IPS-18c (cell line): ENCODE results near the gene CCL16.
"Not testable (repeated sequence)": the region's sequence is repeated elsewhere in the genome, so short reads cannot be mapped to it uniquely, and the experiment has no call there.

Source experiments
- H3K4me3 ChIP-seq: 2 replicates; pipeline ENCODE4 v1.7.0; 2013; ENCODE audit warnings: low read depth, mild to moderate bottlenecking, low read length, moderate library complexity; ENCODE audit not compliant: insufficient read depth
- H3K9me3 ChIP-seq: one replicate; pipeline ENCODE4 v1.6.1; 2013; ENCODE audit warnings: mild to moderate bottlenecking, low read length, moderate library complexity; ENCODE audit not compliant: control insufficient read depth, insufficient read depth

CCL16 gene

DNA sequence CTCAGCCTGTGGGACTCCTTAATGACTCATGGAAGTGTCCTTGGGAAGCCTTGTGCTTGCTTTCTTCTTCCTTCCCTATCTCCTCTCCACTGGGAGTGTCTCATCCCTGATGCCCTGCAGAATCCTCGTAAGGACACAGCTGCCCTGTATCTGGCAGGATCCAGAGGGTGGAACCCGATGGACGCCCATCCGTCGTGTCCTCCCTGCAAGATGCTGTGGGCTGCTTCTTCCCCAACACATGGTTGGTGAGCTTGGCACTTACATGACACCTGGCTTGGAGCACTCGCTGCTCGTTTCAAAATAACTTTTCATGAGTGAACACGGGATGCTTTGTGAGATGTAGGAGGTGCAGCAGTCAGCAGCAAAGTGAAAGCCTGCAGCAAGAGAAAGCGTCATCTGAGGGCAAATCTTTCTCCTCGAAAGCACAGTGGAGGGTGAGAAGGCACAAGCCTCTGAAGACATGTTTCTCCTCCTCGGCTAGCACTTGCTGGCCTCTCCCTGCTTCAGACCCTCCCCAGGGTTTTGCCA, 16.8 kb upstream of the CCL16 start:
- Histone ChIP-seq H3K9me3 (no peaks in the 10 kb centered on the region), H3K4me3 (no peak overlapping the region)

DNA sequence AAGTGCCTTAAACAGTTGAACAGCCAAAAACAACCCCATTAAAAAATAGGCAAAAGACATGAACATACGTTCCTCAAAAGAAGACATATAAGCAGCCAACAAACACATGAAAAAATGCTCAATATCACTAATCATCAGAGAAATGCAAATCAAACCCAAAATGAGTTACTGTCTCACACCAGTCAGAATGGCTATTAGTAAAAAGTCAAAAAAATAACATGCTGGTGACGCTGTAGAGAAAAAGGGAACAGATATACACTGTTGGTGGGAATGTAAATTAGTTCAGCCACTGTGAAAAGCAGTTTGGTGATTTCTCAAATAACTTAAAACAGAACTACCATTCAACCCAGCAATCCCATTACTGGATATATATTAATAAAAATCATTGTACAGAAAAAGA, 14.0 kb upstream of the CCL16 start:
- H3K9me3 ChIP-seq, result not testable (repeated sequence)

DNA sequence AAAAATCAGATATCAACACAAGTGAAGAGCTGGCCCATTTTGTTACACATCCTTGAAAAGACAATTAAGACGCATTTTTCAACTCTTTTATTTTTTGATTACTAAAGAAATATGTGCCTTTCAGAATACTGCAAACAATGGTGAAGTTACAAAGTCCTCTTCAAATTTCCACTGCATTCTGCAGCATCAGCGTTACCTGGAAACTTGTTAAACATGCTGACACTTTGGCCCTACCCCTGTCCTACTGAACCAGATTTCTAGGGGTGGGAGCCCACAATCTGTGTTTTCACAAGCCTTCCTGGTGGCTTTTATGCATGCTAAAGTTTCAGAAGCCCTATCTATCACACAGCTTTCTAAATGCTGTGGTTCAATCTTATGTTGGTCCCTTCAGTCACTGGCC, 9.8 kb upstream of the CCL16 start:
- H3K4me3 ChIP-seq, result no peak overlapping the region
- H3K9me3 ChIP-seq, result no peaks in the 10 kb centered on the region

More for the DNA sequence above, 14.0 kb upstream of the CCL16 start:
- H3K4me3 ChIP-seq, result not testable (repeated sequence)

DNA sequence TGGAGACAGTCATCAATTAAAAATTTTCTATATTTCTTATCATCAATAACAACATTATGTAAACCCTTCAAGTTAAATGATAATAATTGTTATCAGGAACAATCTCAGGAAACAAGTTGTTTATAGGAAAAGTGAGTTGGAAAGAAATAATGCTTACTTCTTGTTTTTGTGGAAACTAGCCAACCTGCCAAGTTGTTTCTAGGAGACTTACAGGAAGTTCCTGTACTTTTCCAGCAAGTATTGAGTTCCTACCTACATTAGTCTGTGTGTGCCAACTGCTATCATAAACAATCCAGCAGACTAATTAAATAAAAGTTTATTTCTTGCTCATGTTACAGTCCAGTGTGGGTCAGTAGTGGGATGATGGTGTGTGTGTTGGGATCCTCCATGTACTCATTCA, 6.9 kb upstream of the CCL16 start:
- Histone ChIP-seq H3K4me3 (no peak overlapping the region), H3K9me3 (no peaks in the 10 kb centered on the region)

DNA sequence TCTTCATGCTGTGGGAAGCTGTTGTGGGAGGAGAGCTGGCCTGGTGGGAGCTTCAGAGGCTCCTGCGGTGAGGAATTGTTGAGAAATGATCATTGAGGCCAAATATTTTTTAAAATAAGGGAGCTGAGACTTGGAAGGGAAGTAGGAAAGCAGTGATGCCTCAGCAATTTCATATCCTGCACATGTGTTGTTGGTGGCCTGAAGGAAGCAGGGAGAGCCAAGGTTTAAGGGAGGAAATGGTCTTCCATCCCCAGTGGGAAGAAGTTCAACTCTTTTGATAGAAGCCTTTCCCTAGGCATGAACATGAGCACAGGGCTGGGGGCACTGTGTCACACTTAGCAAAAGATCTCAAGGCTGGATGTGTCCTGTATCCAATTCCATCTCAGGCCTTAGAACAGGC, 5.3 kb upstream of the CCL16 start, which contains the start of gene CCL14:
Gene CCL14, minus strand, starts transcription at position 87 of the 400 bp plus-strand sequence. Its CDS starts 80 bp downstream, at position 7.
- Histone ChIP-seq H3K4me3 (no peak within 1 kb of the TSS), H3K9me3 (no peaks in the 10 kb centered on the region)

DNA sequence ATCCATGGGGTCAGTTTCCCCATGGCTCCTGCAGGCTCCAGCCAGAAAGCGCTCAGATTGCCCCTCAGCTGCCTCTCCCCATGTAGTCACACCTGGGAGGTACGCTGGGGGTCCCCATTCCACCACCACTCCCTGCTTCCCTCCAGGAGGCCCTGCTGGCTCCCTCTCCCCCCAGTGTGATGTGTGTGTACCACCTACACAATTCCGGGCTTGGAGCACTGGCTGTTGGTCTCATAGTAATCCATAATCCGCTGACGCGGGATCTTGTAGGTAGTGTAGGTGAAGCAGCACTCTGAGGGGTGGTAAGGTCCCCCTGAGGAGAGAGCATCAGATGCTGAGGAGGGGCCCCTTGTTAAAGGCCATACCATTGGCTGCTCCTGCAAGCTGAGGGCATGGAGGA, 2.8 kb upstream of the CCL16 start:
- no peak overlapping the region for H3K4me3 ChIP-seq
- no peaks in the 10 kb centered on the region for H3K9me3 ChIP-seq

DNA sequence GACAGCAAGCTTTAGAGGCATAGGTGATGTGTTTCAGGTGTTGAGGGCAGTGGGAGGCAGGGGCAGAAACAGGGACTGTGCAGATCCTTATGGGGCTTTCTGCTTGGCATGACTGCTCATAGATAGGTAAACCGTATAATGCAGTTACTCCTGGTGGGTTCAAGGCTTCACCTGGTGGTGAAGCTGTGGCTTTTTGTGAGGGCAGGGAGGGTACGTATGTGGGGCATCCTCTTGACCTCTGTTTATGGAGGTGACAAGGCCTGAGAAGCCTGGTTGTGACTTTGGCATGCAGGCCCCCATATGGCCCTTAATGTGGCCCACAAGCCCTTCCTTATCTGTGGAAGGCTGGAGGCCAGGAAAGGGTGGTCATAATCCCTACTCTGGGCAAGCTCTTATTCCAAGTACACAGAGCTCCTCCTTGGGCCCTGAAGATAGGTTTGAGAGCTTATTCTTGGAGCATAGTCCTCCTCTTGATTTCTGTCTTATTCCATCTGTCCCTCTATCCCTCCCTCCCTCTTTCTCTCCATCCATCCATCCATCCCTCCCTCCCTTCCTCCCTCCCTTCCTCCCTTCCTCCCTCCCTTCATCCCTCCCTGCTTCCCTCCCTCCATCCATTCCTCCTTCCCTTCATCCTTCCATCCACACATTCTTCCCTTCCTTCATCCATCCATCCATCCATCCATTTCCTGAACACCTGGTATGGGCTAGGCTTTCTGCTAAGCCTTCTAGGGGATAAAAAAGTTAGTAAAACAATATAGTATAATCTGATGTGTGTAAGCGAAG, 1.3 kb upstream of the CCL16 start:
- H3K4me3 ChIP-seq, result no peak overlapping the region

DNA sequence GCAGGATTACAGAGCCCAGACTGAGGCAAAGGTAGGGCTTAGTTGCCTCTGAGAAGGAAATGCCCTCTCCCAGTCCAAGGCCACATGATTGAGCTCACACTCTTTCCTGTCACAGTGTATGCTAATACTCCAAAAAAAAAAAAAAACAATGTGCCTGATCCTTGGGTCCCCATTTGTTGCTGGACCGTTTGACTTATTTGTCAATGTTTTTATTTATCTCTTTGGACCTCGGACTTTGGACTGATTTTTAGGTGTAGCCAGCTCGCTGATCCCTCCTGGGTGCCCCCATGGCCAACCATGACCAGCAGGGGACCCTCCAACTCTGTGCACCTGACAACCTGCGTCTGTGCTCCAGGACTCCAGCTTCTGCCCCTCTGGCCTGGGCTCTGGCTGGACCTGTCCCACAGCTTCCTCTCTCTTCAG, 622 bp upstream of the CCL16 start:
- no peaks in the 10 kb centered on the region for H3K9me3 ChIP-seq
- H3K4me3 ChIP-seq, result no peak overlapping the region

More for the DNA sequence above, 1.3 kb upstream of the CCL16 start:
- H3K9me3 ChIP-seq, result no peaks in the 10 kb centered on the region

DNA sequence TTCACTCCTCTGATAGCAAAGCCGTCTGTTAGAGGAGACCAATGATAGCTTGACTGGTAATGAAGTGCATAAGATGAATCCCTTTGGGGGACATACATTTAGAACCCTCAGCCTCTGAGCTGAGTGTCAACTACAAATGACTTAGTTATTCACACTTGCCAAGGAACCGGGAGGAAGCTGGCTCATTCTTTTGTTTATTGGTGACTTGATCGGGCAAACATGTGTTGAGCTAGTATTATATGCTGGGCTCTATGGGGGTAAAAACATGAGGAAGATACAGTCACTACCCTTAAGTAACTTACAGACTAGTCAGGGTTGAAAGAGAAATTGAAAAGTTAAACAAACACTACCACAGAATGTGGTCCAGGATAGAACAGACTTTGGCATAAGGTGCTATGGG, 3.0 kb downstream of the CCL16 start:
- H3K4me3 ChIP-seq, result no peak overlapping the region
- H3K9me3 ChIP-seq, result no peaks in the 10 kb centered on the region

DNA sequence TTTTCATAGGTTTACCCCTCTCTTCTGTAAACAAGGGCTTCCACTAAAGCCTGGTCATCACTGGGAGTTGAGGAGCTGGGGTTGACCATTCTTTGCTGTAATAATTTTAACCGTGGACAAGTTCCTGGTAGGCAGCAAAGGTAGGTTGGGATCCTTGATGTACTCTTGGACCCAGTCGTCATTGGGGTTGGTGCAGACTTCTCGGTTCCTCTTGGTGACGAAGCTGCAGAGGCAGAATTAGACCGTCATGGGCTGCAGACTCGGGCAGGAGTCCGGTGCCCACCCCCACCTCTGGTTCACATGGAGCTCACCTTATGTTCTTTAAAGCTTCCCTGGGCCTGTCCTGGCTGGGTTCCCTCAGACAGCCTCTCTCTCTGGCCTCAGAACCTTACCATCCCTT, 3.8 kb downstream of the CCL16 start:
- Histone ChIP-seq H3K9me3 (no peaks in the 10 kb centered on the region), H3K4me3 (no peak overlapping the region)

DNA sequence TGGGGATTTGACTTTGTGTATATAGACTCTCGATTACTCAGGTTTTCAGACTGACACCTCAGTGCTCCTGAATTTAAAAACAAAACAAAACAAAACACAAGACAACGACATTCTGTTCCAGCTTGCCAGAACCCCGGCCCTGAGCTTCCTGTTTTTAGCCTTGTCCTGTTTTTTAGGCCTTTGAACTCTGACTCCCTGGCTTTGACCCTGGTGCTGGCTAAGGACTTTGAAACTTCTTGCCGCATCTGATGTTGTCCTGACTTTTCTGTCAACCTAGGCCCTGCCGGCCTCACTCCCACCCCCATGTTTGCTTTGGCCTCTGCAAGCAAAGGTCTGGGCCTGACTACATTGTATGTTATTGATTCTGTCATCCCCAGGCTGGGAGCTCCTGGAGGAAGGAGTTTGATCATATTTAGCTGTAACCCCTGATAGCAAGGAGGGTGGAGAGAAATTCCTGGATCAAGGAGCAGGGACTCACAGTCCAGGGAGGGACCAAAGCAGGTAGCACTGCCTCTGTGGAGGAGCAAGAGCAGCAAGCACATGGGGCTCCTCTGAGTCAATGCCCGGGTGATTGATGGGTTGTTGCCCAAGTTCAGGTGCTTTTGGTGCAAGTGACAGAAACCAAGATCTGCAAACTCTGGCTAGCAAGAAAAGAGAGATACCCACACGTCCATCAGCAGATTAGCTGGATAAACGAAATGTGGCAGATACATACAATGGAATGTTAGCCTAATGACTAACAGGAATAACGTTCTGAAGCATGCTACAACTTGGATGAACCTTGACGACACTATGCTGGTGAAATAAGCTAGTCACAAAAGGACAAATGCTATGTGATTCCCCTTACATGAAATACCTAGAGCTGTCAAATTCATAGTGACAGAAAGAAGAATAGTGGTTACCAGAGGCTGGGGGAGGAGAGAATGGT, 7.7 kb downstream of the CCL16 start:
- Histone ChIP-seq H3K4me3 (no peak overlapping the region), H3K9me3 (no peaks in the 10 kb centered on the region)

DNA sequence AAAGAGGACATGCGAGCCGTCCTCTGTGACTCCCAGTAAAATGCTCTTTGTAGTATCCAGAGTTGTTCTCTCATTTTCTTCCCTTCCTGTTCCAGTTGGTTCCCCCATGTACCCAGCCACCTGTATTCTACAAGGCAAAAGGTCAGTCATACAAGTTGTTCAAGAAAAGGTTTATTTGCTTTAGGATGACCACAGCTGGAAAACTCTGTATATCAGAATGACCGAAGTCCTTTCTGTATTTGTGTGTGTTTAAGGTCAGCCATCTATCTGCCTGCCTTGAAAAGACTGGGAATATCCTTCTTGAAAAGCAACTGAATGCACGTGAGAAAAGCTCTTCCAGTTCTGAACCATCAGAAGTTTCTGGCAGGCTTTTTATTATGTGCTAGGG, 8.4 kb downstream of the CCL16 start:
- Histone ChIP-seq H3K9me3 (no peaks in the 10 kb centered on the region), H3K4me3 (no peak overlapping the region)

DNA sequence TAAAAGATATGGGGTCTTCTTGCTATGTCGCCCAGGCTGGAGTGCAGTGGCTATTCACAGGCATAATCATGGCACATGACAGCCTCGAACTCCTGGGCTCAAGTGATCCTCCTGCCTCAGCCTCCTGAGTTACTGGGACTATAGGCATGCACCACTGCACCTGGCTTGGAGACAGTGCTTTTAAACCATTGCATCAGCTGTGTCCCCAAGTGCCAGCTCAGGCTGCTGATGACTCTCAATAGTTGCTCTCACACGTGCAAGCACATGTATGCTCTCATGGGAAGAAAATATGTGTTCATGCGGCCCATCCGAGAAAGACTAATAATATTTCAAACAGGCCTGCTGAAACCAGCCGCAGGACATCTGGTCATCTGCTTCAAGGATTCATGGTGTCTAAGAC, 8.8 kb downstream of the CCL16 start:
- Histone ChIP-seq H3K4me3 (no peak overlapping the region), H3K9me3 (no peaks in the 10 kb centered on the region)

DNA sequence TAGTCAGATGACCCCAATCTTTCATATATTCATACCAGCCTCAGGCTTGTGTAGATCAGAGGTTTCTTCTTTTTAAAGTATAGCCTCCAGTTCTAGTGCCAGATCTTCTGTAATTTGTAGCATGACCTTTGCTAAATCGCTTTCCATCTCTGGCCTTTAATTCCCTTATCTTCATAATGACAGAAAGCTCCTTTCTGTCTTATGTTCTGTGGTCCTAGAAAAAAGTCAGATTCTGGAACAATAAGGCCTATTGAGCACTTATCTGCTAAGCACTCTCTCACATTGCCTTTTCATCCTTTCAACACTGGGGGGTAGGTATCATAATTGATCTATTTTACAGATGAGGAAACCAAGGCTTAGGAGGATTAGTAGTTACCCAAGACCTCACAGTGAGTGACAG, 9.2 kb downstream of the CCL16 start:
- no peak overlapping the region for H3K4me3 ChIP-seq
- H3K9me3 ChIP-seq, result no peaks in the 10 kb centered on the region

DNA sequence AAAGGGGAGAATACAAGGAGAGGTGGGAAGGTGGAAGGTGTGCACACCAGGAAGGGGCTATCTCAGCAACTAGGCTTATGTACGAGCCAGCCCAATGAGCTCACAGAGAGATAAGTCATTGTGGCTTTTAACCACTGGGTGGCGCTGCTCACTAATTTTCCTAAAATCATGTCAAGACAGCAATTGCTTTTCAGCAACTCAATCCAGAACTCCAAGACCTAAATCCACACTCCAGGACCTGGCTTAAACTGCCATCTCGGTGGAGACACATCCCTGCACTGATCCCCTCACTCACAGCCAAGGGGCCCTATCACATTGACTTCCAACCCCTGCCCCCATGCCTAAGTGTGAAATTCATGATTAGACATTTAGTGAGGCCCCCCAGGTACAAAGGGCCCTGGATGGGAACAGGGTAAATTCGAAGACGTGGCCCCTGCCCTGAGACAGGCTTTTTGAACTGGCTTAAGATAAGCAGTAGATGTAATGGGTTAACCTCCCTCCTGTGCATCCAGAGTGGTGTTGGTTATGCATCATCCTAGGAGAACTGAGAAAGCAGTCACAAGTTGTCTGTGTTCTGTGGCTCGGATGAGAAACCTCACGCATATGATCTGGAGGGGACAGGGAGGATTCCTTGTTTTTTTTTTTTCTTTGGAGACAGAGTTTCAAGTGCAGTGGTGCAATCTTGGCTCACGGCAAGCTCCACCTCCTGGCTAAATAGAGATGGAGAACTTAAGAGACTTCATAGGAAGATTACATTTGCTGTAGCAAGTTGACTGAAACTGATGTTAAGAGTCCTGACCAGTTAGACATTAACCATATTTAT, 11.5 kb downstream of the CCL16 start:
- H3K4me3 ChIP-seq, result no peak overlapping the region
- H3K9me3 ChIP-seq, result no peaks in the 10 kb centered on the region

DNA sequence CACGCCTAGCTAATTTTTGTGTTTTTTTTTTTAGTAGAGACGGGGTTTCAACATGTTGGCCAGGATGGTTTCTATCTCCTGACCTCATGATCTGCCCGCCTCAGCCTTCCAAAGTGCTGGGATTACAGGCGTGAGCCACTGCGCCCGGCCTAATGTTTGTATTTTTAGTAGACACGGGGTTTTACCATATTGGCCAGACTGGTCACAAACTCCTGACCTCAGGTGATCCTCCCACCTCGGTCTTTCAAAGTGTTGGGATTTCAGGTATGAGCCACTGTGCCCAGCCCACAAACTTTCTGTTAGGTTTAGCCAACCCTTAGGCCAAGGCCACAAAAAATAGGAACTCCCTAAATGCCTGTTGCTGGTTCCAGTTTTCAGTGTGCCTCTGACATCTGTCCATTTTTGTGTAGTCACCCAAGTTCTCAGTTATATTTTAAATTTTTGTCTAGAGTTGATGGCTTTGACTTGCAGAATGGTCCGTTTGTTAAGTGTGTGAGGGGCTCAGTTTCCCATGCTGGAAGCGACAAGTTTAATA, 12.7 kb downstream of the CCL16 start:
- H3K9me3 ChIP-seq, result no peaks in the 10 kb centered on the region
- no peak overlapping the region for H3K4me3 ChIP-seq

DNA sequence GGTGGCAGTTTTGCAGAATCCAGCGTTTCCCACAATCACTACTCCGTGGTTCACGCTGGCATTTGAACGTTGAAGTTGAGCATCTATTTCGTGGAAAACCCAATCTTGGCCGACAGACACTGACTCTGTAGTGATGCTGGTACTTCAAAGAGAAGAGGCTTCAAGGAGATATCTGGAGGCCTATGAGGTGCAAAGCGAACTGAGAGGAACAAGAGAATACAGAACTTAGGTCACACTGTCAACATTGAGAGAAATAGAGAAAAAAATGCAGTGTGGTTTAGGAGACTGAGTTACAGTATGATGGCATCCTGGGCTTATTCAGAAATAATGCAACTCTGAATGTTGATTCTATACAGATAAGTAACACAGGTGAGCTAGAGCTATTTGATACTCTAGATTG, 16.0 kb downstream of the CCL16 start:
- H3K4me3 ChIP-seq, result no peak overlapping the region

More for the DNA sequence above, 16.0 kb downstream of the CCL16 start:
- no peaks in the 10 kb centered on the region for H3K9me3 ChIP-seq
